Sigmoid colon (tissue), 4 donors: ENCODE results near the gene HSD3B1.

Experiments used
- CTCF ChIP-seq, 4 experiments: fragments of 450-650 bp in 3 of 4; fragments of 200-600 bp in 1 of 4; IDR thresholded peaks; one replicate each; pipeline ENCODE4 v1.5.1; 2016 to 2019; ENCODE audit warnings: antibody characterized with exemption in 4 of 4, mild to moderate bottlenecking in 3 of 4, moderate library complexity in 2 of 4
- POLR2A ChIP-seq, 2 donors: fragments of 450-650 bp; IDR thresholded peaks; one replicate each; pipeline ENCODE4 v1.6.1; 2016; ENCODE audit warnings: antibody characterized with exemption in 2 of 2, mild to moderate bottlenecking in 2 of 2, moderate library complexity in 2 of 2
- POLR2AphosphoS5 ChIP-seq, 4 donors: sonication (generic); formaldehyde crosslinking; IDR thresholded peaks; one replicate each; pipeline ENCODE4 v1.6.1; 2017; ENCODE audit warnings: antibody characterized with exemption in 4 of 4

- TF ChIP-seq CTCF (IDR thresholded peaks at IDR 0.05) (no peak), POLR2A (IDR thresholded peaks at IDR 0.05) (no peak), POLR2AphosphoS5 (IDR thresholded peaks at IDR 0.05) (no peak)
Observed at GRCh38 chr1:119463569-119463968, 43.4 kb upstream of the HSD3B1 start.
